Peyer's patch (tissue), 4 donors: ENCODE measurements around the gene EQTN. TPM values are rescaled to one million over a fixed set of nuclear protein-coding genes. Genes with fewer than 3 reads are reported as not detected.

ENCODE experiments used
- DNase-seq, 3 donors: peaks; one replicate each; pipeline ENCODE4 v3.0.0-alpha.2; 2017 to 2019
- H3K27ac ChIP-seq, 4 donors: fragments of 200-600 bp; sonication (generic); one replicate each; pipeline ENCODE4 v1.5.1; 2016 to 2019
- H3K27me3 ChIP-seq, 2 donors: fragments of 200-600 bp; sonication (generic); one replicate each; pipeline ENCODE4 v1.5.1; 2019
- H3K36me3 ChIP-seq, 3 donors: fragments of 200-600 bp; sonication (generic); one replicate each; pipeline ENCODE4 v1.5.1; 2016 to 2019
- H3K4me1 ChIP-seq, 4 donors: fragments of 200-600 bp; sonication (generic); one replicate each; pipeline ENCODE4 v1.5.1; 2016 to 2019
- H3K4me3 ChIP-seq, 4 donors: fragments of 200-600 bp; sonication (generic); 1 replicate in 3 of 4; 2 replicates in 1 of 4; pipeline ENCODE4 v1.5.1; 2016 to 2019; ENCODE audit warnings: mild to moderate bottlenecking in 1 of 4
- H3K9me3 ChIP-seq, 4 donors: fragments of 200-600 bp; sonication (generic); one replicate each; pipeline ENCODE4 v1.5.1; 2016 to 2019; ENCODE audit warnings: mild to moderate bottlenecking in 1 of 4
- POLR2A ChIP-seq, 2 donors: fragments of 450-650 bp; IDR thresholded peaks; one replicate each; pipeline ENCODE4 v1.5.1; 2017; ENCODE audit warnings: antibody characterized with exemption in 2 of 2, mild to moderate bottlenecking in 2 of 2, moderate library complexity in 2 of 2
- total RNA-seq, 4 donors: library from RNA; depleted of rRNA; stranded (reverse); fragments of >200 nt; gene quantifications; one replicate each; pipeline ENCODE4 v1.1.0, GENCODE V29; 2016
- TF ChIP-seq, protein P1 (sequence below), 6 experiments: fragments of 450-650 bp in 4 of 6; fragments of 200-600 bp in 2 of 6; sonication (generic) in 1 of 6; IDR thresholded peaks; one replicate each; pipeline ENCODE4 v1.5.1; 2017 to 2019; ENCODE audit warnings: antibody characterized with exemption in 6 of 6, mild to moderate bottlenecking in 3 of 6, moderate library complexity in 1 of 6

The EQTN gene
- total RNA-seq, 4 donors from 2014 or later: 1.9 to 2.3 TPM; not detected in 2

- Histone ChIP-seq H3K27me3 (no peaks in the 10 kb centered on the region), H3K4me3 (no peak overlapping the region), H3K4me1 (no peaks in the 10 kb centered on the region), H3K27ac (no peak overlapping the region), H3K36me3 (no peaks in the 10 kb centered on the region), H3K9me3 (no peaks in the 10 kb centered on the region)
- no peak for TF ChIP-seq POLR2A (IDR thresholded peaks at IDR 0.05)
- TF ChIP-seq, protein P1, sequence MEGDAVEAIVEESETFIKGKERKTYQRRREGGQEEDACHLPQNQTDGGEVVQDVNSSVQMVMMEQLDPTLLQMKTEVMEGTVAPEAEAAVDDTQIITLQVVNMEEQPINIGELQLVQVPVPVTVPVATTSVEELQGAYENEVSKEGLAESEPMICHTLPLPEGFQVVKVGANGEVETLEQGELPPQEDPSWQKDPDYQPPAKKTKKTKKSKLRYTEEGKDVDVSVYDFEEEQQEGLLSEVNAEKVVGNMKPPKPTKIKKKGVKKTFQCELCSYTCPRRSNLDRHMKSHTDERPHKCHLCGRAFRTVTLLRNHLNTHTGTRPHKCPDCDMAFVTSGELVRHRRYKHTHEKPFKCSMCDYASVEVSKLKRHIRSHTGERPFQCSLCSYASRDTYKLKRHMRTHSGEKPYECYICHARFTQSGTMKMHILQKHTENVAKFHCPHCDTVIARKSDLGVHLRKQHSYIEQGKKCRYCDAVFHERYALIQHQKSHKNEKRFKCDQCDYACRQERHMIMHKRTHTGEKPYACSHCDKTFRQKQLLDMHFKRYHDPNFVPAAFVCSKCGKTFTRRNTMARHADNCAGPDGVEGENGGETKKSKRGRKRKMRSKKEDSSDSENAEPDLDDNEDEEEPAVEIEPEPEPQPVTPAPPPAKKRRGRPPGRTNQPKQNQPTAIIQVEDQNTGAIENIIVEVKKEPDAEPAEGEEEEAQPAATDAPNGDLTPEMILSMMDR (IDR thresholded peaks at IDR 0.05): no peak
- no peak for DNase-seq
Observed at GRCh38 chr9:27280249-27280648, 16.7 kb downstream of the EQTN start.

GRCh38 chr9:27279611-27280010 lies 17.3 kb downstream of the EQTN start:
- H3K27me3 ChIP-seq: no peaks in the 10 kb centered on the region
- H3K27ac ChIP-seq: no peak overlapping the region
- no peaks in the 10 kb centered on the region for H3K36me3 ChIP-seq
- DNase-seq: no peak
- TF ChIP-seq, protein P1 (IDR thresholded peaks at IDR 0.05): no peak
- no peak for TF ChIP-seq POLR2A (IDR thresholded peaks at IDR 0.05)
- no peaks in the 10 kb centered on the region for H3K9me3 ChIP-seq
- H3K4me1 ChIP-seq: no peaks in the 10 kb centered on the region
- no peak overlapping the region for H3K4me3 ChIP-seq

GRCh38 chr9:27278374-27278773 lies 18.6 kb downstream of the EQTN start:
- no peak overlapping the region for H3K27ac ChIP-seq

GRCh38 chr9:27276193-27277030 lies 20.5 kb downstream of the EQTN start:
- H3K27me3 ChIP-seq: no peaks in the 10 kb centered on the region
- H3K4me1 ChIP-seq: no peaks in the 10 kb centered on the region
- no peak for TF ChIP-seq POLR2A (IDR thresholded peaks at IDR 0.05)
- TF ChIP-seq, protein P1 (IDR thresholded peaks at IDR 0.05): peak; percentile 65 to 87 (median 73)
- H3K9me3 ChIP-seq: no peaks in the 10 kb centered on the region
- no peak overlapping the region for H3K27ac ChIP-seq
- no peak for DNase-seq
- H3K4me3 ChIP-seq: peak overlapping the region in 1 of 4 donors; percentile 25
- no peaks in the 10 kb centered on the region for H3K36me3 ChIP-seq

More at GRCh38 chr9:27278374-27278773, 18.6 kb downstream of the EQTN start:
- Histone ChIP-seq H3K27me3 (no peaks in the 10 kb centered on the region), H3K4me1 (no peaks in the 10 kb centered on the region), H3K36me3 (no peaks in the 10 kb centered on the region), H3K9me3 (no peaks in the 10 kb centered on the region), H3K4me3 (no peak overlapping the region)
- TF ChIP-seq, protein P1 (IDR thresholded peaks at IDR 0.05): no peak
- TF ChIP-seq POLR2A (IDR thresholded peaks at IDR 0.05): no peak
- no peak for DNase-seq

- no peak overlapping the region for H3K4me3 ChIP-seq
- H3K27me3 ChIP-seq: no peaks in the 10 kb centered on the region
- H3K36me3 ChIP-seq: no peaks in the 10 kb centered on the region
- no peak for TF ChIP-seq POLR2A (IDR thresholded peaks at IDR 0.05)
- TF ChIP-seq, protein P1 (IDR thresholded peaks at IDR 0.05): no peak
- no peaks in the 10 kb centered on the region for H3K9me3 ChIP-seq
- H3K27ac ChIP-seq: no peak overlapping the region
- H3K4me1 ChIP-seq: no peaks in the 10 kb centered on the region
- DNase-seq: no peak
Observed at GRCh38 chr9:27273186-27273585, 23.8 kb downstream of the EQTN start.
